C4-2B (cell line): Measurements from ENCODE around the gene XIRP2.

Experiments used
- ZFX ChIP-seq: fragments of 450-650 bp; IDR thresholded peaks from 2 replicates; pipeline ENCODE4 v1.6.1; 2017
- TF ChIP-seq, protein P1 (sequence below): fragments of 450-650 bp; conservative IDR thresholded peaks from 2 replicates; pipeline ENCODE4 v1.5.1; 2017; ENCODE audit warnings: mild to moderate bottlenecking

GRCh38 chr2:167013227-167013626 lies 124.9 kb downstream of the XIRP2 start:
- no peak for TF ChIP-seq ZFX
- TF ChIP-seq, protein P1, sequence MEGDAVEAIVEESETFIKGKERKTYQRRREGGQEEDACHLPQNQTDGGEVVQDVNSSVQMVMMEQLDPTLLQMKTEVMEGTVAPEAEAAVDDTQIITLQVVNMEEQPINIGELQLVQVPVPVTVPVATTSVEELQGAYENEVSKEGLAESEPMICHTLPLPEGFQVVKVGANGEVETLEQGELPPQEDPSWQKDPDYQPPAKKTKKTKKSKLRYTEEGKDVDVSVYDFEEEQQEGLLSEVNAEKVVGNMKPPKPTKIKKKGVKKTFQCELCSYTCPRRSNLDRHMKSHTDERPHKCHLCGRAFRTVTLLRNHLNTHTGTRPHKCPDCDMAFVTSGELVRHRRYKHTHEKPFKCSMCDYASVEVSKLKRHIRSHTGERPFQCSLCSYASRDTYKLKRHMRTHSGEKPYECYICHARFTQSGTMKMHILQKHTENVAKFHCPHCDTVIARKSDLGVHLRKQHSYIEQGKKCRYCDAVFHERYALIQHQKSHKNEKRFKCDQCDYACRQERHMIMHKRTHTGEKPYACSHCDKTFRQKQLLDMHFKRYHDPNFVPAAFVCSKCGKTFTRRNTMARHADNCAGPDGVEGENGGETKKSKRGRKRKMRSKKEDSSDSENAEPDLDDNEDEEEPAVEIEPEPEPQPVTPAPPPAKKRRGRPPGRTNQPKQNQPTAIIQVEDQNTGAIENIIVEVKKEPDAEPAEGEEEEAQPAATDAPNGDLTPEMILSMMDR = no peak
